ENCODE data around the gene MRM1. TPM values are rescaled to one million over a fixed set of nuclear protein-coding genes. Genes with fewer than 3 reads are reported as not detected.
A peak's percentile ranks its signal among the peaks of the same experiment; 100 is the strongest.

Gene MRM1
- total and polyA plus RNA-seq, 9 of the 15 experiments (the other 6 are each of a cell fraction or from before 2014, with no cell fraction given), result 0.61 to 28.4 (median 21.5) TPM

DNA sequence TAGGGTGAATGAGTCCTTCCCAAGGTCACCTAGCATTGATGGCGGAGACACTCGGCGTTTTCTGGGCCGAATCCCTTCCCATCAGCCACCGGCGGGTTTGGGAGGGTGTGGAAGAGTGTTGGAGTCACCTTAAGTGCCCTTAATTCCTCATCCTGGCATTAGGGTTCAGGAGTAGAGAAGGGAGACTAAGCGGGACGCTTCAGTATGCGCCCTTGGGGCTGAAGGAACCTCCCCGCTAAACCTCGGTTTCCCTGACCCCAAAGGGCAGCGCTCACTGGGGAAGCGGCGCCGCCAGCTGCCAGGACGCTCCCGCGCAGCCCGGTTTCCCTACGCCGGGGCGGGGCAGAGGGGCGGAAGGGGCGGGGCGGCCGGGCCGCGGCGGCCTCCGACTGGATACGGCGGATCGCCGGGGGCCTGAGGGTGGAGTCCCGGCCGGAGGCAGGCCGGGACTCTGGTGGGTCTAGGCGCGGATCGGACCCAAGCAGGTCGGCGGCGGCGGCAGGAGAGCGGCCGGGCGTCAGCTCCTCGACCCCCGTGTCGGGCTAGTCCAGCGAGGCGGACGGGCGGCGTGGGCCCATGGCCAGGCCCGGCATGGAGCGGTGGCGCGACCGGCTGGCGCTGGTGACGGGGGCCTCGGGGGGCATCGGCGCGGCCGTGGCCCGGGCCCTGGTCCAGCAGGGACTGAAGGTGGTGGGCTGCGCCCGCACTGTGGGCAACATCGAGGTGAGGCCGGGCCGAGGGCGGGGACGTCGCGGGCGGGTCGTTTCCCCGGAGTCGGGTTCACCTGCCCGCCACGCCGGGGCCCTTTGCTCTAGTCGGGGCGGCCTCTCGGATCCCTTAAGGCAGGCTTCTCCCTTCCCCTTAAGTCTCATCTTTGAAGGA lies 9.7 kb upstream of the MRM1 start, which contains the start of gene DHRS11 (continued):
- peak; percentile 80 for TF ChIP-seq RBFOX2 (IDR thresholded peaks at IDR 0.05; ENCODE audit: low read depth, low read length)
- TF ChIP-seq, protein P1, sequence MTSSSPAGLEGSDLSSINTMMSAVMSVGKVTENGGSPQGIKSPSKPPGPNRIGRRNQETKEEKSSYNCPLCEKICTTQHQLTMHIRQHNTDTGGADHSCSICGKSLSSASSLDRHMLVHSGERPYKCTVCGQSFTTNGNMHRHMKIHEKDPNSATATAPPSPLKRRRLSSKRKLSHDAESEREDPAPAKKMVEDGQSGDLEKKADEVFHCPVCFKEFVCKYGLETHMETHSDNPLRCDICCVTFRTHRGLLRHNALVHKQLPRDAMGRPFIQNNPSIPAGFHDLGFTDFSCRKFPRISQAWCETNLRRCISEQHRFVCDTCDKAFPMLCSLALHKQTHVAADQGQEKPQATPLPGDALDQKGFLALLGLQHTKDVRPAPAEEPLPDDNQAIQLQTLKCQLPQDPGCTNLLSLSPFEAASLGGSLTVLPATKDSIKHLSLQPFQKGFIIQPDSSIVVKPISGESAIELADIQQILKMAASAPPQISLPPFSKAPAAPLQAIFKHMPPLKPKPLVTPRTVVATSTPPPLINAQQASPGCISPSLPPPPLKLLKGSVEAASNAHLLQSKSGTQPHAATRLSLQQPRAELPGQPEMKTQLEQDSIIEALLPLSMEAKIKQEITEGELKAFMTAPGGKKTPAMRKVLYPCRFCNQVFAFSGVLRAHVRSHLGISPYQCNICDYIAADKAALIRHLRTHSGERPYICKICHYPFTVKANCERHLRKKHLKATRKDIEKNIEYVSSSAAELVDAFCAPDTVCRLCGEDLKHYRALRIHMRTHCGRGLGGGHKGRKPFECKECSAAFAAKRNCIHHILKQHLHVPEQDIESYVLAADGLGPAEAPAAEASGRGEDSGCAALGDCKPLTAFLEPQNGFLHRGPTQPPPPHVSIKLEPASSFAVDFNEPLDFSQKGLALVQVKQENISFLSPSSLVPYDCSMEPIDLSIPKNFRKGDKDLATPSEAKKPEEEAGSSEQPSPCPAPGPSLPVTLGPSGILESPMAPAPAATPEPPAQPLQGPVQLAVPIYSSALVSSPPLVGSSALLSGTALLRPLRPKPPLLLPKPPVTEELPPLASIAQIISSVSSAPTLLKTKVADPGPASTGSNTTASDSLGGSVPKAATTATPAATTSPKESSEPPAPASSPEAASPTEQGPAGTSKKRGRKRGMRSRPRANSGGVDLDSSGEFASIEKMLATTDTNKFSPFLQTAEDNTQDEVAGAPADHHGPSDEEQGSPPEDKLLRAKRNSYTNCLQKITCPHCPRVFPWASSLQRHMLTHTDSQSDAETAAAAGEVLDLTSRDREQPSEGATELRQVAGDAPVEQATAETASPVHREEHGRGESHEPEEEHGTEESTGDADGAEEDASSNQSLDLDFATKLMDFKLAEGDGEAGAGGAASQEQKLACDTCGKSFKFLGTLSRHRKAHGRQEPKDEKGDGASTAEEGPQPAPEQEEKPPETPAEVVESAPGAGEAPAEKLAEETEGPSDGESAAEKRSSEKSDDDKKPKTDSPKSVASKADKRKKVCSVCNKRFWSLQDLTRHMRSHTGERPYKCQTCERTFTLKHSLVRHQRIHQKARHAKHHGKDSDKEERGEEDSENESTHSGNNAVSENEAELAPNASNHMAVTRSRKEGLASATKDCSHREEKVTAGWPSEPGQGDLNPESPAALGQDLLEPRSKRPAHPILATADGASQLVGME (CRISPR knock-in tag; IDR thresholded peaks at IDR 0.05), result no peak
- TF ChIP-seq KLF16 (IDR thresholded peaks at IDR 0.05), result no peak
- TF ChIP-seq FOSL1 (tag; conservative IDR thresholded peaks at IDR 0.05), result no peak
- TF ChIP-seq ARID2 (IDR thresholded peaks at IDR 0.05), result no peak
- no peak for TF ChIP-seq PRMT5 (CRISPR knock-in tag; IDR thresholded peaks at IDR 0.05)
- peak; percentile 65; the same call in 1 of the 2 replicates for TF ChIP-seq ZBTB7A (IDR thresholded peaks at IDR 0.05; ENCODE audit: borderline replicate concordance, control insufficient read depth, low read depth, low read length)
- TF ChIP-seq NR2F6 (CRISPR knock-in tag; IDR thresholded peaks at IDR 0.05), result 0 out of 2 replicates have a peak, but pooled peaks have one; percentile 60
- 0 out of 2 replicates have a peak, but pooled peaks have one; percentile 31 for TF ChIP-seq TOE1 (IDR thresholded peaks at IDR 0.05; ENCODE audit: borderline replicate concordance)
- no peak for TF ChIP-seq TOE1 (CRISPR knock-in tag; IDR thresholded peaks at IDR 0.05; ENCODE audit: borderline replicate concordance, low read depth)
- TF ChIP-seq HEY1 (CRISPR knock-in tag; IDR thresholded peaks at IDR 0.05; ENCODE audit: borderline replicate concordance), result no peak
- no peak for TF ChIP-seq SNIP1 (IDR thresholded peaks at IDR 0.05; ENCODE audit: low read depth)
- TF ChIP-seq ZNF175 (CRISPR knock-in tag; IDR thresholded peaks at IDR 0.05; ENCODE audit: low read depth), result no peak
- no peak for TF ChIP-seq RUNX1 (IDR thresholded peaks at IDR 0.05; ENCODE audit: low read depth)
- TF ChIP-seq SIN3B (IDR thresholded peaks at IDR 0.05; ENCODE audit: low read depth), result peak; percentile 30; the same call in 1 of the 2 replicates
- peak; percentile 28; the same call in 1 of the 2 replicates for TF ChIP-seq MBD2 (IDR thresholded peaks at IDR 0.05; ENCODE audit: borderline replicate concordance, low read depth)
- no peak for TF ChIP-seq ETV6 (IDR thresholded peaks at IDR 0.05; ENCODE audit: borderline replicate concordance in 1 of 2, low read depth in 2 of 2, low read length in 1 of 2)
- no peak for TF ChIP-seq ETV6 (CRISPR knock-in tag; IDR thresholded peaks at IDR 0.05; ENCODE audit: borderline replicate concordance)
- TF ChIP-seq PHF8 (IDR thresholded peaks at IDR 0.05; ENCODE audit: borderline replicate concordance, low read length), result peak; percentile 71; the same call in 1 of the 2 replicates
- TF ChIP-seq FIP1L1 (IDR thresholded peaks at IDR 0.05; ENCODE audit: low read depth, low read length, poor library complexity, severe bottlenecking), result peak; percentile 71
- TF ChIP-seq SUPT5H (IDR thresholded peaks at IDR 0.05), result peak; percentile 75
- TF ChIP-seq ZC3H8 (IDR thresholded peaks at IDR 0.05), result no peak
- TF ChIP-seq ARID1B (IDR thresholded peaks at IDR 0.05), result no peak
- peak; percentile 65 for TF ChIP-seq TAF1 (IDR thresholded peaks at IDR 0.05; ENCODE audit: control insufficient read depth, extremely low read depth, insufficient read depth, low read length, severe bottlenecking)
